Mesothelial cell of epicardium (in vitro differentiated cells): ENCODE data around the gene CNOT8. TPM values are rescaled to one million over a fixed set of nuclear protein-coding genes. Genes with fewer than 3 reads are reported as not detected.
"Not testable (repeated sequence)": the region's sequence is repeated elsewhere in the genome, so short reads cannot be mapped to it uniquely, and the experiment has no call there.

Experiments
- DNase-seq, 2 experiments: peaks; one replicate each; pipeline ENCODE4 v3.0.0; 2021; ENCODE audit warnings: low spot score in 2 of 2; ENCODE audit not compliant: unreplicated experiment in 2 of 2
- H3K27ac Mint-ChIP-seq: 2 replicates; pipeline ENCODE4 v1.8.0; 2021; ENCODE audit warnings: mixed read lengths
- H3K27me3 Mint-ChIP-seq: 2 replicates; pipeline ENCODE4 v1.8.0; 2021; ENCODE audit warnings: low read depth, mixed read lengths
- H3K36me3 Mint-ChIP-seq: 2 replicates; pipeline ENCODE4 v1.8.0; 2021; ENCODE audit warnings: mixed read lengths
- H3K4me1 Mint-ChIP-seq: 2 replicates; pipeline ENCODE4 v1.8.0; 2021; ENCODE audit warnings: mixed read lengths
- H3K4me3 Mint-ChIP-seq: 2 replicates; pipeline ENCODE4 v1.8.0; 2021; ENCODE audit warnings: mild to moderate bottlenecking, moderate library complexity, mixed read lengths
- H3K9me3 Mint-ChIP-seq: 2 replicates; pipeline ENCODE4 v1.8.0; 2021; ENCODE audit warnings: mixed read lengths
- CTCF ChIP-seq: fragments of 200-600 bp; sonication (generic); IDR thresholded peaks from one replicate; pipeline ENCODE4 v1.5.0; 2021; ENCODE audit warnings: antibody characterized with exemption; ENCODE audit not compliant: unreplicated experiment
- total RNA-seq: library from RNA; stranded (reverse); gene quantifications from 3 replicates; pipeline ENCODE4 v1.2.1, GENCODE V29; 2021

Gene CNOT8
- total RNA-seq, 1 donor from 2014 or later = 58.3 TPM

- no peaks in the 10 kb centered on the region for H3K9me3 Mint-ChIP-seq
- no peak for DNase-seq
- H3K4me1 Mint-ChIP-seq = no peaks in the 10 kb centered on the region
- no peak overlapping the region for H3K4me3 Mint-ChIP-seq
- H3K27me3 Mint-ChIP-seq = no peaks in the 10 kb centered on the region
- TF ChIP-seq CTCF = no peak
- H3K36me3 Mint-ChIP-seq = peaks cover 53% of the 10 kb centered on the region
- H3K27ac Mint-ChIP-seq = no peak overlapping the region
Measured at GRCh38 chr5:154898210-154898609, 39.8 kb downstream of the CNOT8 start.

- Mint-ChIP-seq H3K4me3 (no peak overlapping the region), H3K27me3 (no peaks in the 10 kb centered on the region), H3K36me3 (peaks cover 51% of the 10 kb centered on the region), H3K27ac (no peak overlapping the region), H3K9me3 (no peaks in the 10 kb centered on the region), H3K4me1 (no peaks in the 10 kb centered on the region)
- TF ChIP-seq CTCF = no peak
- DNase-seq = no peak
Measured at GRCh38 chr5:154899151-154899816, 40.9 kb downstream of the CNOT8 start.

DNA sequence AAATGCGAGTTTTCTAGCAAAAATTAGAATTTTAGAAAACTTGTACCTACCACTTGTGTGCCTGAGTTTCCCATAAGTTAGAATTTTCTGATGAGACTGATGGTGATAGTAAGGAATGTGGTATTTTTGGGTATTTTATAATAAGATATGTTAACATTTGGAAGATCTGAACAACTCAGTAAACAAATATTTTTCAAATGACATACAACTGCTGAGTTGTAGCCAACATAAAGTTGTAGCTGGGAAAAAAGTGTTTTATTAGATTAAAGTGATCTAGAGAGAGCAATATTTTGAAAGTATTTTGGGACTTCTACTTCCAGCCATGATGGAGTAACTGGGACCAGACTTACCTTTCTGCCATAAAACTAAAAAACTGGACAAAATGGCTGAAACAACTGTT is 41.6 kb downstream of the CNOT8 start:
- no peak for TF ChIP-seq CTCF
- no peaks in the 10 kb centered on the region for H3K4me1 Mint-ChIP-seq
- no peaks in the 10 kb centered on the region for H3K9me3 Mint-ChIP-seq
- H3K4me3 Mint-ChIP-seq = no peak overlapping the region
- no peak for DNase-seq
- H3K27ac Mint-ChIP-seq = no peak overlapping the region
- no peaks in the 10 kb centered on the region for H3K27me3 Mint-ChIP-seq
- peaks cover 54% of the 10 kb centered on the region for H3K36me3 Mint-ChIP-seq

GRCh38 chr5:154901276-154901675 is 42.8 kb downstream of the CNOT8 start:
- Mint-ChIP-seq H3K36me3 (peaks cover 44% of the 10 kb centered on the region), H3K4me1 (no peaks in the 10 kb centered on the region), H3K27me3 (no peaks in the 10 kb centered on the region), H3K4me3 (no peak overlapping the region), H3K9me3 (no peaks in the 10 kb centered on the region), H3K27ac (no peak overlapping the region)
- no peak for DNase-seq
- TF ChIP-seq CTCF = no peak

- Mint-ChIP-seq H3K27me3 (no peaks in the 10 kb centered on the region), H3K27ac (no peak overlapping the region), H3K4me3 (no peak overlapping the region), H3K36me3 (peaks cover 40% of the 10 kb centered on the region), H3K9me3 (no peaks in the 10 kb centered on the region), H3K4me1 (no peaks in the 10 kb centered on the region)
- no peak for DNase-seq
- no peak for TF ChIP-seq CTCF
Measured at GRCh38 chr5:154901913-154902312, 43.5 kb downstream of the CNOT8 start.

DNA sequence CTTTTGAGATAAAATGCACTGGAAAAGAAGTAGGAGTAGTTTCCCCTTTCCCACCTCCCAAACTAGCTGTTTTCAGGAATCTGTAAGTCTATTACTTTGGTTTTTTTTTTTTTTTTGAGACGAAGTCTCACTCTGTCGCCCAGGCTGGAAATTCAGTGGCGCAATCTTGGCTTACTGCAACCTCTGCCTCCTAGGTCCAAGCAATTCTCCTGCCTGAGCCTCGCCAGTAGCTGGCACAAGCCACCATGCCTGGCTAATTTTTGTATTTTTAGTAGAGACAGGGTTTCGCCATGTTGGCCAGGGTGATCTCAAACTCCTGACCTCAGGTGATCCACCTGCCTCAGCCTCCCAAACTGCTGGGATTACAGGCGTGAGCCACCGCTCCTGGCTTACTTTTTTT is 47.2 kb downstream of the CNOT8 start:
- not testable (repeated sequence) for H3K9me3 Mint-ChIP-seq, H3K27ac Mint-ChIP-seq, H3K27me3 Mint-ChIP-seq, H3K4me1 Mint-ChIP-seq, DNase-seq, H3K4me3 Mint-ChIP-seq
- peaks cover 29% of the 10 kb centered on the region for H3K36me3 Mint-ChIP-seq
